ENCODE measurements around the gene FSCN2.

The FSCN2 gene

GRCh38 chr17:81491181-81491581 lies 37.0 kb upstream of the FSCN2 start:
- no peak for DNase-seq

GRCh38 chr17:81491761-81492160 lies 36.4 kb upstream of the FSCN2 start:
- no peak for DNase-seq

GRCh38 chr17:81492202-81492601 lies 36.0 kb upstream of the FSCN2 start:
- no peak for DNase-seq

- no peak for DNase-seq
Measured at GRCh38 chr17:81492706-81493105, 35.5 kb upstream of the FSCN2 start.

GRCh38 chr17:81493198-81494038 lies 34.8 kb upstream of the FSCN2 start:
- DNase-seq, result no peak

GRCh38 chr17:81494626-81495377 lies 33.4 kb upstream of the FSCN2 start:
- DNase-seq, result no peak

GRCh38 chr17:81498953-81499600 lies 29.1 kb upstream of the FSCN2 start:
- DNase-seq, result no peak

GRCh38 chr17:81499601-81499970 lies 28.6 kb upstream of the FSCN2 start:
- DNase-seq, result no peak

GRCh38 chr17:81500047-81500446 lies 28.1 kb upstream of the FSCN2 start:
- no peak for DNase-seq

GRCh38 chr17:81502471-81503017 lies 25.6 kb upstream of the FSCN2 start:
- DNase-seq, result no peak

- DNase-seq, result no peak
Measured at GRCh38 chr17:81503619-81504018, 24.6 kb upstream of the FSCN2 start.

- DNase-seq, result no peak
Measured at GRCh38 chr17:81508639-81509206, 19.5 kb upstream of the FSCN2 start.

GRCh38 chr17:81509207-81509971 lies 18.8 kb upstream of the FSCN2 start:
- no peak for DNase-seq

- DNase-seq, result no peak
Measured at GRCh38 chr17:81509972-81510784, 18.0 kb upstream of the FSCN2 start.

GRCh38 chr17:81510785-81511553 lies 17.2 kb upstream of the FSCN2 start:
- DNase-seq, result no peak

GRCh38 chr17:81511554-81511803 lies 16.7 kb upstream of the FSCN2 start:
- DNase-seq, result no peak

GRCh38 chr17:81511804-81512561 lies 16.2 kb upstream of the FSCN2 start:
- no peak for DNase-seq

- DNase-seq, result peak; percentile 86
Measured at GRCh38 chr17:81512562-81513371, 15.4 kb upstream of the FSCN2 start, which contains the start of gene ACTG1. ACTG1 (minus strand) TSS chr17:81512799; CDS start chr17:81512354, 445 bp downstream.

- DNase-seq, result peak; percentile 71
Measured at GRCh38 chr17:81513372-81513752, 14.8 kb upstream of the FSCN2 start.
